ENCODE data around the gene GRIK2. TPM values are rescaled to one million over a fixed set of nuclear protein-coding genes. Genes with fewer than 3 reads are reported as not detected.

Gene GRIK2
- total RNA-seq, 1 experiment from 2014 or later = 0.70 TPM

- Histone ChIP-seq H3K27ac (ENCODE audit: insufficient read length, low read depth, low read length) (no peak overlapping the region), H2BK12ac (ENCODE audit: insufficient read length, low read depth, low read length) (no peak overlapping the region), H3K9ac (ENCODE audit: extremely low read depth, insufficient read length, low read length) (no peak overlapping the region), H3K79me1 (ENCODE audit: insufficient read depth, low read depth, low read length, poor library complexity, severe bottlenecking) (no peaks in the 10 kb centered on the region), H4K20me1 (ENCODE audit: control insufficient read depth, insufficient read depth, insufficient read length) (no peaks in the 10 kb centered on the region), H4K5ac (ENCODE audit: insufficient read length, low read depth, low read length) (no peak overlapping the region), H3K23me2 (ENCODE audit: insufficient read length, low read depth, low read length, poor library complexity, severe bottlenecking) (no peaks in the 10 kb centered on the region), H2BK15ac (ENCODE audit: low read depth, low read length) (no peak overlapping the region), H3K56ac (ENCODE audit: insufficient read length, low read depth, low read length) (no peak overlapping the region), H3K9me3 (ENCODE audit: control insufficient read depth, low read depth, low read length) (no peaks in the 10 kb centered on the region), H2BK120ac (ENCODE audit: low read depth, low read length, poor library complexity, severe bottlenecking) (no peak overlapping the region), H3K27me3 (ENCODE audit: insufficient read depth, low read length) (no peaks in the 10 kb centered on the region), H3T11ph (ENCODE audit: low read length) (no peak overlapping the region), H3K4ac (ENCODE audit: low read depth, low read length) (no peak overlapping the region), H3K4me1 (ENCODE audit: insufficient read depth, low read length) (no peaks in the 10 kb centered on the region), H2BK5ac (ENCODE audit: insufficient read length, low read length) (no peak overlapping the region), H3K18ac (ENCODE audit: insufficient read length, low read depth, low read length) (no peak overlapping the region), H4K91ac (ENCODE audit: insufficient read length, low read depth, low read length) (no peak overlapping the region), H3K79me2 (ENCODE audit: insufficient read depth, low read length) (no peaks in the 10 kb centered on the region), H2BK20ac (ENCODE audit: low read depth, low read length, poor library complexity, severe bottlenecking) (no peak overlapping the region), H2AK5ac (ENCODE audit: insufficient read length, low read length) (no peak overlapping the region), H4K8ac (replicated peaks; ENCODE audit: insufficient read length, low read depth, low read length) (no peak overlapping the region), H3K14ac (ENCODE audit: insufficient read depth, low read length) (no peak overlapping the region), H3K4me2 (ENCODE audit: insufficient read depth, insufficient read length, low read length) (no peak overlapping the region), H3K23ac (ENCODE audit: insufficient read length, low read depth, low read length) (no peak overlapping the region), H2AFZ (ENCODE audit: low read length) (no peak overlapping the region)
- Mint-ChIP-seq H3K27me3 (ENCODE audit: low read depth) (no peaks in the 10 kb centered on the region), H3K27ac (no peak overlapping the region), H3K9me3 (no peaks in the 10 kb centered on the region; a peak in 2 of 5 replicates), H3K4me1 (peaks cover 13 to 18% of the 10 kb centered on the region in 2 experiments), H3K4me3 (no peak overlapping the region), H3K36me3 (ENCODE audit: insufficient read depth in 1 of 3, low read depth in 3 of 3) (peaks cover 0 to 3% (median 0%) of the 10 kb centered on the region in 3 experiments; a peak in 1 of 7 replicates)
- TF ChIP-seq, protein P1, sequence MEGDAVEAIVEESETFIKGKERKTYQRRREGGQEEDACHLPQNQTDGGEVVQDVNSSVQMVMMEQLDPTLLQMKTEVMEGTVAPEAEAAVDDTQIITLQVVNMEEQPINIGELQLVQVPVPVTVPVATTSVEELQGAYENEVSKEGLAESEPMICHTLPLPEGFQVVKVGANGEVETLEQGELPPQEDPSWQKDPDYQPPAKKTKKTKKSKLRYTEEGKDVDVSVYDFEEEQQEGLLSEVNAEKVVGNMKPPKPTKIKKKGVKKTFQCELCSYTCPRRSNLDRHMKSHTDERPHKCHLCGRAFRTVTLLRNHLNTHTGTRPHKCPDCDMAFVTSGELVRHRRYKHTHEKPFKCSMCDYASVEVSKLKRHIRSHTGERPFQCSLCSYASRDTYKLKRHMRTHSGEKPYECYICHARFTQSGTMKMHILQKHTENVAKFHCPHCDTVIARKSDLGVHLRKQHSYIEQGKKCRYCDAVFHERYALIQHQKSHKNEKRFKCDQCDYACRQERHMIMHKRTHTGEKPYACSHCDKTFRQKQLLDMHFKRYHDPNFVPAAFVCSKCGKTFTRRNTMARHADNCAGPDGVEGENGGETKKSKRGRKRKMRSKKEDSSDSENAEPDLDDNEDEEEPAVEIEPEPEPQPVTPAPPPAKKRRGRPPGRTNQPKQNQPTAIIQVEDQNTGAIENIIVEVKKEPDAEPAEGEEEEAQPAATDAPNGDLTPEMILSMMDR (conservative IDR thresholded peaks at IDR 0.05) = no peak
- DNase-seq = no peak
Measured at GRCh38 chr6:101728956-101729355, 335.4 kb downstream of the GRIK2 start.

Measured in H9 (cell line).